Activated CD4-positive, alpha-beta memory T cell treated with anti-CD3 and anti-CD28 coated beads, Interleukin-2, amount 10 ng/mL, durations not matched to agents 7 days and 5 days (primary cell): ENCODE results near the gene GRIA2. TPM values are rescaled to one million over a fixed set of nuclear protein-coding genes. Genes with fewer than 3 reads are reported as not detected.

Experiments used
- CTCF ChIA-PET: fragments of 350-600 bp; sonication (Branson Sonifier 250); formaldehyde crosslinking; loops from one replicate; lab custom pipeline; 2021; ENCODE audit warnings: antibody characterized with exemption, inconsistent platforms; lab: Charles Lee
- POLR2A ChIA-PET: fragments of 350-600 bp; sonication (Branson Sonifier 250); formaldehyde crosslinking; loops from one replicate; lab custom pipeline; 2021; ENCODE audit warnings: antibody characterized with exemption; lab: Charles Lee
- DNase-seq: peaks from one replicate; pipeline ENCODE4 v3.0.0-alpha.2; 2020
- H3K27ac Mint-ChIP-seq: one replicate; pipeline ENCODE4 v1.8.0; 2021; ENCODE audit warnings: mild to moderate bottlenecking, mixed read lengths
- H3K27me3 Mint-ChIP-seq: one replicate; pipeline ENCODE4 v1.8.0; 2021; ENCODE audit warnings: mixed read lengths
- H3K36me3 Mint-ChIP-seq: one replicate; pipeline ENCODE4 v1.8.0; 2021; ENCODE audit warnings: low read depth, mixed read lengths
- H3K4me1 Mint-ChIP-seq: one replicate; pipeline ENCODE4 v1.8.0; 2021; ENCODE audit warnings: mixed read lengths
- H3K4me3 Mint-ChIP-seq: one replicate; pipeline ENCODE4 v1.8.0; 2021; ENCODE audit warnings: mild to moderate bottlenecking, mixed read lengths
- H3K9me3 Mint-ChIP-seq: one replicate; pipeline ENCODE4 v1.8.0; 2021; ENCODE audit warnings: mixed read lengths
- total RNA-seq, 2 experiments: library from RNA; stranded (reverse); gene quantifications; one replicate each; pipeline ENCODE4 v1.2.3, GENCODE V29; 2021

GRIA2 gene
- total RNA-seq, 2 experiments from 2014 or later, result not detected

- H3K27me3 Mint-ChIP-seq, result no peaks in the 10 kb centered on the region
- H3K4me1 Mint-ChIP-seq, result no peaks in the 10 kb centered on the region
- ChIA-PET POLR2A (no interaction called here), CTCF (no interaction called here)
- H3K27ac Mint-ChIP-seq, result no peak overlapping the region
- peaks cover 3% of the 10 kb centered on the region for H3K9me3 Mint-ChIP-seq
- H3K36me3 Mint-ChIP-seq, result no peaks in the 10 kb centered on the region
- DNase-seq, result no peak
- H3K4me3 Mint-ChIP-seq, result no peak overlapping the region
These were observed 107.1 kb downstream of the GRIA2 start for GRCh38 chr4:157327666-157328065.

GRCh38 chr4:157357887-157358286 lies 137.4 kb downstream of the GRIA2 start:
- ChIA-PET CTCF (no interaction called here), POLR2A (no interaction called here)
- H3K36me3 Mint-ChIP-seq, result no peaks in the 10 kb centered on the region
- peaks cover 7% of the 10 kb centered on the region for H3K9me3 Mint-ChIP-seq
- no peaks in the 10 kb centered on the region for H3K4me1 Mint-ChIP-seq
- no peak for DNase-seq
- H3K27me3 Mint-ChIP-seq, result no peaks in the 10 kb centered on the region
- no peak overlapping the region for H3K4me3 Mint-ChIP-seq
- no peak overlapping the region for H3K27ac Mint-ChIP-seq

- peaks cover 7% of the 10 kb centered on the region for H3K9me3 Mint-ChIP-seq
- no peaks in the 10 kb centered on the region for H3K4me1 Mint-ChIP-seq
- CTCF ChIA-PET, result no interaction called here
- H3K36me3 Mint-ChIP-seq, result no peaks in the 10 kb centered on the region
- DNase-seq, result no peak
- H3K27me3 Mint-ChIP-seq, result no peaks in the 10 kb centered on the region
- POLR2A ChIA-PET, result no interaction called here
- H3K4me3 Mint-ChIP-seq, result no peak overlapping the region
- no peak overlapping the region for H3K27ac Mint-ChIP-seq
These were observed 137.9 kb downstream of the GRIA2 start for GRCh38 chr4:157358439-157358838.

GRCh38 chr4:157358851-157359250 lies 138.3 kb downstream of the GRIA2 start:
- Mint-ChIP-seq H3K4me1 (no peaks in the 10 kb centered on the region), H3K27me3 (no peaks in the 10 kb centered on the region), H3K4me3 (no peak overlapping the region), H3K36me3 (no peaks in the 10 kb centered on the region), H3K9me3 (peaks cover 7% of the 10 kb centered on the region), H3K27ac (no peak overlapping the region)
- DNase-seq, result no peak
- ChIA-PET POLR2A (no interaction called here), CTCF (no interaction called here)

- ChIA-PET CTCF (no interaction called here), POLR2A (no interaction called here)
- Mint-ChIP-seq H3K4me1 (no peaks in the 10 kb centered on the region), H3K36me3 (no peaks in the 10 kb centered on the region), H3K27ac (no peak overlapping the region), H3K4me3 (no peak overlapping the region), H3K27me3 (no peaks in the 10 kb centered on the region), H3K9me3 (peaks cover 7% of the 10 kb centered on the region)
- no peak for DNase-seq
These were observed 142.8 kb downstream of the GRIA2 start for GRCh38 chr4:157363360-157363759.

GRCh38 chr4:157372154-157372553 lies 151.6 kb downstream of the GRIA2 start:
- Mint-ChIP-seq H3K4me1 (no peaks in the 10 kb centered on the region), H3K27ac (no peak overlapping the region), H3K27me3 (no peaks in the 10 kb centered on the region), H3K36me3 (no peaks in the 10 kb centered on the region), H3K4me3 (no peak overlapping the region), H3K9me3 (no peaks in the 10 kb centered on the region)
- ChIA-PET POLR2A (no interaction called here), CTCF (no interaction called here)
- no peak for DNase-seq

- H3K4me3 Mint-ChIP-seq, result no peak overlapping the region
- POLR2A ChIA-PET, result no interaction called here
- no peaks in the 10 kb centered on the region for H3K4me1 Mint-ChIP-seq
- no peak for DNase-seq
- CTCF ChIA-PET, result no interaction called here
- no peaks in the 10 kb centered on the region for H3K27me3 Mint-ChIP-seq
- H3K9me3 Mint-ChIP-seq, result no peaks in the 10 kb centered on the region
- no peaks in the 10 kb centered on the region for H3K36me3 Mint-ChIP-seq
- H3K27ac Mint-ChIP-seq, result no peak overlapping the region
These were observed 152.0 kb downstream of the GRIA2 start for GRCh38 chr4:157372567-157372966.

GRCh38 chr4:157389741-157390140 lies 169.2 kb downstream of the GRIA2 start:
- DNase-seq, result no peak
- H3K27me3 Mint-ChIP-seq, result no peaks in the 10 kb centered on the region
- H3K9me3 Mint-ChIP-seq, result peaks cover 5% of the 10 kb centered on the region
- ChIA-PET POLR2A (no interaction called here), CTCF (no interaction called here)
- H3K27ac Mint-ChIP-seq, result no peak overlapping the region
- no peak overlapping the region for H3K4me3 Mint-ChIP-seq
- no peaks in the 10 kb centered on the region for H3K4me1 Mint-ChIP-seq
- no peaks in the 10 kb centered on the region for H3K36me3 Mint-ChIP-seq

- Mint-ChIP-seq H3K27ac (no peak overlapping the region), H3K4me3 (no peak overlapping the region), H3K4me1 (no peaks in the 10 kb centered on the region), H3K27me3 (no peaks in the 10 kb centered on the region), H3K36me3 (no peaks in the 10 kb centered on the region), H3K9me3 (peaks cover 4% of the 10 kb centered on the region)
- CTCF ChIA-PET, result no interaction called here
- no peak for DNase-seq
- POLR2A ChIA-PET, result no interaction called here
These were observed 184.5 kb downstream of the GRIA2 start for GRCh38 chr4:157405070-157405469.

Other genes with a start within 250 kb of the GRIA2 start
- gene PDGFC, start 248.9 kb upstream of the GRIA2 start, total RNA-seq, result not detected
- gene GLRB, start 144.6 kb upstream of the GRIA2 start, total RNA-seq, result not detected